Neural progenitor cell (in vitro differentiated cells): ENCODE measurements around the gene TEP1. TPM values are rescaled to one million over a fixed set of nuclear protein-coding genes. Genes with fewer than 3 reads are reported as not detected.
A peak's percentile ranks its signal among the peaks of the same experiment; 100 is the strongest.

Experiments used
- DNase-seq: peaks from one replicate; pipeline ENCODE4 v3.0.0-alpha.2; 2016; ENCODE audit warnings: low spot score
- H2AFZ ChIP-seq: fragments of 200-600 bp; sonication (generic); replicated peaks from 2 replicates; pipeline ENCODE4 v1.6.1; 2016; ENCODE audit warnings: antibody characterized with exemption
- H3F3A ChIP-seq: fragments of 200-600 bp; sonication (generic); 2 replicates; pipeline ENCODE4 v1.6.1; 2016; ENCODE audit warnings: antibody characterized with exemption, low read depth
- H3K27ac ChIP-seq: fragments of 200-600 bp; sonication (generic); 2 replicates; pipeline ENCODE4 v1.5.1; 2016; ENCODE audit warnings: mild to moderate bottlenecking
- H3K27me3 ChIP-seq: fragments of 200-600 bp; sonication (generic); 2 replicates; pipeline ENCODE4 v1.6.1; 2016; ENCODE audit warnings: mild to moderate bottlenecking, moderate library complexity
- H3K36me3 ChIP-seq: fragments of 200-600 bp; sonication (generic); 2 replicates; pipeline ENCODE4 v1.5.1; 2016
- H3K4me1 ChIP-seq: fragments of 200-600 bp; sonication (generic); 2 replicates; pipeline ENCODE4 v1.6.1; 2016; ENCODE audit warnings: mixed run types
- H3K4me2 ChIP-seq: fragments of 200-600 bp; sonication (generic); 2 replicates; pipeline ENCODE4 v1.6.1; 2016
- H3K4me3 ChIP-seq: fragments of 200-600 bp; sonication (generic); 2 replicates; pipeline ENCODE4 v1.5.1; 2016
- H3K79me2 ChIP-seq: fragments of 200-600 bp; sonication (generic); 2 replicates; pipeline ENCODE4 v1.6.1; 2016; ENCODE audit warnings: low read depth
- H3K9ac ChIP-seq: fragments of 200-600 bp; sonication (generic); 2 replicates; pipeline ENCODE4 v1.6.1; 2016
- H3K9me3 ChIP-seq: fragments of 200-600 bp; sonication (generic); 2 replicates; pipeline ENCODE4 v1.5.1; 2016; ENCODE audit warnings: low read depth
- H4K20me1 ChIP-seq: fragments of 200-600 bp; sonication (generic); 2 replicates; pipeline ENCODE4 v1.6.1; 2016; ENCODE audit warnings: low read depth
- H3K27ac Mint-ChIP-seq: 3 replicates; pipeline ENCODE4 v1.8.0; 2021; ENCODE audit warnings: mixed read lengths
- H3K27me3 Mint-ChIP-seq: 2 replicates; pipeline ENCODE4 v1.8.0; 2022; ENCODE audit warnings: low read depth, mild to moderate bottlenecking, inconsistent platforms, moderate library complexity, mixed read lengths; ENCODE audit not compliant: insufficient read depth
- H3K36me3 Mint-ChIP-seq: 3 replicates; pipeline ENCODE4 v1.8.0; 2021; ENCODE audit warnings: mixed read lengths
- H3K4me1 Mint-ChIP-seq: 3 replicates; pipeline ENCODE4 v1.8.0; 2021; ENCODE audit warnings: mixed read lengths
- H3K4me3 Mint-ChIP-seq: 3 replicates; pipeline ENCODE4 v1.8.0; 2021; ENCODE audit warnings: mild to moderate bottlenecking, moderate library complexity, mixed read lengths
- H3K9me3 Mint-ChIP-seq: 3 replicates; pipeline ENCODE4 v1.8.0; 2020; ENCODE audit warnings: mixed read lengths
- EZH2 ChIP-seq: fragments of 200-600 bp; sonication (generic); IDR thresholded peaks from 2 replicates; pipeline ENCODE4 v1.6.1; 2017; ENCODE audit warnings: antibody characterized with exemption, mild to moderate bottlenecking, moderate library complexity
- EZH2phosphoT487 ChIP-seq: fragments of 200-600 bp; sonication (generic); IDR thresholded peaks from 2 replicates; pipeline ENCODE4 v1.6.1; 2017; ENCODE audit warnings: antibody characterized with exemption
- total RNA-seq: library from RNA; depleted of rRNA; stranded (reverse); fragments of >200 nt; gene quantifications from 2 replicates; pipeline ENCODE4 v1.2.3, GENCODE V29; 2015; ENCODE audit warnings: low replicate concordance
- TF ChIP-seq, protein P1 (sequence below): fragments of 200-600 bp; sonication (generic); IDR thresholded peaks from 2 replicates; pipeline ENCODE4 v1.5.1; 2017; ENCODE audit warnings: antibody characterized with exemption, mild to moderate bottlenecking

Gene TEP1
- total RNA-seq, 1 donor from 2014 or later: 19.8 TPM

DNA sequence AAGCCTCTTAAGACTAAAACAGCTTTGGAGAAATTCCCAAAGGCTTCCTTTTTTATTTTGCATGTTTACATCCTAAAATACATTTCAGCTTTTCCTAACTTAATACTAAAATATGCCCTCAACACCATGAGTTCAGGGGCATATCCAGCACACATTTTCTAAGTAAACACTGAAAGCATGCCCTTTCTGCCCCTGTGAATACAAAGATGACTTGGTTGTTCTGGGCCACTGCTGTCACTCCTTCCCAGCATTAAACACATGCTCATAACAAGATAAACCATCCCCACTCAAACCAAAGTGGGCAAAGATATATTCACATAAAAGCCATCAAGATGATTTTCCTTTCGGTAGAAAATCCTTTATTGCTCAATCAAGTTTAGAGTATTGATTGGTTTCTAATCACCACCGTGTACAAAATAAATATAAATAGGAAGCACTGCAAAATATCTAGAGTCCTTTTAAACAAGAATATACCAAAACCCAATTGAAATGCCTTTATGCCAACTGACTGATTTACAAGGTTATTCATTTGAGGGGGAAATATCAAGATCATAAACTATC is 82.2 kb downstream of the TEP1 start:
- H3K27me3 Mint-ChIP-seq: peaks cover 5% of the 10 kb centered on the region
- no peak overlapping the region for H3K9ac ChIP-seq
- H3F3A ChIP-seq: peaks cover 33% of the 10 kb centered on the region
- H3K79me2 ChIP-seq: peaks cover 75% of the 10 kb centered on the region
- peaks cover 1% of the 10 kb centered on the region for H3K36me3 Mint-ChIP-seq
- H3K27me3 ChIP-seq: no peaks in the 10 kb centered on the region
- H4K20me1 ChIP-seq: peaks cover 54% of the 10 kb centered on the region
- H3K4me1 ChIP-seq: peaks cover 10% of the 10 kb centered on the region
- peak overlapping the region; percentile 42 for H3K4me3 Mint-ChIP-seq
- H3K27ac Mint-ChIP-seq: no peak overlapping the region
- TF ChIP-seq EZH2phosphoT487 (no peak), EZH2 (no peak)
- TF ChIP-seq, protein P1, sequence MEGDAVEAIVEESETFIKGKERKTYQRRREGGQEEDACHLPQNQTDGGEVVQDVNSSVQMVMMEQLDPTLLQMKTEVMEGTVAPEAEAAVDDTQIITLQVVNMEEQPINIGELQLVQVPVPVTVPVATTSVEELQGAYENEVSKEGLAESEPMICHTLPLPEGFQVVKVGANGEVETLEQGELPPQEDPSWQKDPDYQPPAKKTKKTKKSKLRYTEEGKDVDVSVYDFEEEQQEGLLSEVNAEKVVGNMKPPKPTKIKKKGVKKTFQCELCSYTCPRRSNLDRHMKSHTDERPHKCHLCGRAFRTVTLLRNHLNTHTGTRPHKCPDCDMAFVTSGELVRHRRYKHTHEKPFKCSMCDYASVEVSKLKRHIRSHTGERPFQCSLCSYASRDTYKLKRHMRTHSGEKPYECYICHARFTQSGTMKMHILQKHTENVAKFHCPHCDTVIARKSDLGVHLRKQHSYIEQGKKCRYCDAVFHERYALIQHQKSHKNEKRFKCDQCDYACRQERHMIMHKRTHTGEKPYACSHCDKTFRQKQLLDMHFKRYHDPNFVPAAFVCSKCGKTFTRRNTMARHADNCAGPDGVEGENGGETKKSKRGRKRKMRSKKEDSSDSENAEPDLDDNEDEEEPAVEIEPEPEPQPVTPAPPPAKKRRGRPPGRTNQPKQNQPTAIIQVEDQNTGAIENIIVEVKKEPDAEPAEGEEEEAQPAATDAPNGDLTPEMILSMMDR: no peak
- H3K27ac ChIP-seq: no peak overlapping the region
- peaks cover 9% of the 10 kb centered on the region for H3K36me3 ChIP-seq
- H3K4me3 ChIP-seq: peak overlapping the region; percentile 85
- H3K9me3 ChIP-seq: no peaks in the 10 kb centered on the region
- H3K9me3 Mint-ChIP-seq: no peaks in the 10 kb centered on the region
- H3K4me2 ChIP-seq: peak overlapping the region; percentile 98
- no peak for DNase-seq
- H2AFZ ChIP-seq: no peak overlapping the region
- peaks cover 24% of the 10 kb centered on the region for H3K4me1 Mint-ChIP-seq

DNA sequence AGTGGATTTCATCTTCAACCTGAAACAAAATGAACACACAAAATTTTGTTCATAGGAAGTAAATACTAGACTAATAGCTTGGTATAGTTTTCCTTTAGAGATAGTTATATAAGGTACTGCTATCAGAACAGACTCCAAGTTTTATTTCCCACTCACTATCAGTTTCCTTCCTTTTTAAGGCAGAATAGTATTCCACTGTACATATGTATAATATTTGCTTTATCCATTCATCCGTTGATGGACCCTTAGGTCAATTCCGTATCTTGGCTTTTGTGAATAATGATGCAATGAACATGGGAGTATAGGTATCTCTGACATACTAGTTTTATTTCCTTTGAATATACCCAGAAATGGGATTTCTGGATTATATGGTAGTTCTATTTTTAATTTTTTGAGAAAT is 83.9 kb downstream of the TEP1 start:
- Histone ChIP-seq H3K4me3 (no peak overlapping the region), H3K4me2 (no peak overlapping the region), H3K4me1 (peaks cover 10% of the 10 kb centered on the region), H3K27me3 (no peaks in the 10 kb centered on the region), H3K79me2 (peaks cover 90% of the 10 kb centered on the region), H3F3A (peaks cover 33% of the 10 kb centered on the region), H3K27ac (no peak overlapping the region), H2AFZ (no peak overlapping the region), H3K9ac (no peak overlapping the region), H3K9me3 (no peaks in the 10 kb centered on the region), H3K36me3 (peaks cover 13% of the 10 kb centered on the region), H4K20me1 (peaks cover 58% of the 10 kb centered on the region)
- H3K4me3 Mint-ChIP-seq: no peak overlapping the region
- H3K4me1 Mint-ChIP-seq: peaks cover 24% of the 10 kb centered on the region
- H3K9me3 Mint-ChIP-seq: no peaks in the 10 kb centered on the region
- peaks cover 5% of the 10 kb centered on the region for H3K27me3 Mint-ChIP-seq
- DNase-seq: no peak
- TF ChIP-seq EZH2phosphoT487 (no peak), EZH2 (no peak)
- TF ChIP-seq, protein P1: no peak
- peaks cover 8% of the 10 kb centered on the region for H3K36me3 Mint-ChIP-seq
- H3K27ac Mint-ChIP-seq: no peak overlapping the region

DNA sequence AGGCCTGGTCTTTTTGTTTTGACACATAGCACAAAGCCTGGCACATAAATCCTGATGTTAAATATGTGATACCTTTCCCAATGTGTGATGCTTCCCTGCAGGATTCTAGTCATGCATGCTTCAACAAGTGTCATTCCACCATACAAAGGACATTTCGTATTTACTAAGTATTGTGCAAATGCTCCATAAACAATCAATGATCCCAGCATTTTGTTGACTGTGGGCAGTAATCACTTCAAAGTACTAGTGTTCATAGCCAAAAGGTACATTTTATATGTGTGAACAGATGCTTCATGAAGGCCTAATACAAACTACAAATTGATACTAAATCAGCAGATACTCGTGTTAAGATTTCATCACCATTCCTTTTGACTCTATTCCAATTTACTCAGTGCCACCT is 84.6 kb downstream of the TEP1 start:
- H3K4me3 ChIP-seq: no peak overlapping the region
- H3F3A ChIP-seq: peaks cover 33% of the 10 kb centered on the region
- Mint-ChIP-seq H3K4me3 (no peak overlapping the region), H3K9me3 (no peaks in the 10 kb centered on the region), H3K27ac (no peak overlapping the region), H3K4me1 (peaks cover 24% of the 10 kb centered on the region), H3K27me3 (peaks cover 5% of the 10 kb centered on the region), H3K36me3 (peaks cover 10% of the 10 kb centered on the region)
- H3K9me3 ChIP-seq: no peaks in the 10 kb centered on the region
- no peak for DNase-seq
- H3K9ac ChIP-seq: no peak overlapping the region
- H2AFZ ChIP-seq: no peak overlapping the region
- peaks cover 13% of the 10 kb centered on the region for H3K36me3 ChIP-seq
- no peaks in the 10 kb centered on the region for H3K27me3 ChIP-seq
- peaks cover 97% of the 10 kb centered on the region for H3K79me2 ChIP-seq
- H4K20me1 ChIP-seq: peaks cover 58% of the 10 kb centered on the region
- H3K27ac ChIP-seq: no peak overlapping the region
- H3K4me1 ChIP-seq: peaks cover 10% of the 10 kb centered on the region
- TF ChIP-seq EZH2 (no peak), EZH2phosphoT487 (no peak)
- TF ChIP-seq, protein P1: no peak
- no peak overlapping the region for H3K4me2 ChIP-seq
